Tibial nerve (tissue), 4 donors: ENCODE measurements around the gene SPATA32. TPM values are rescaled to one million over a fixed set of nuclear protein-coding genes. Genes with fewer than 3 reads are reported as not detected.
"Not testable (repeated sequence)": the region's sequence is repeated elsewhere in the genome, so short reads cannot be mapped to it uniquely, and the experiment has no call there.

Source experiments
- DNase-seq, 2 donors: peaks; one replicate each; pipeline ENCODE4 v3.0.0-alpha.2; 2019; ENCODE audit warnings: low spot score in 2 of 2
- H3K27ac ChIP-seq, 4 donors: fragments of 200-600 bp; sonication (generic) in 3 of 4; one replicate each; pipeline ENCODE4 v1.5.1; 2017 to 2019; ENCODE audit warnings: mild to moderate bottlenecking in 1 of 4
- H3K27me3 ChIP-seq, 2 donors: fragments of 200-600 bp; sonication (generic) in 1 of 2; one replicate each; pipeline versions ENCODE4 v1.5.1 to v1.6.0; 2017 to 2019
- H3K36me3 ChIP-seq, 3 donors: fragments of 200-600 bp; sonication (generic); one replicate each; pipeline ENCODE4 v1.5.1; 2018 to 2019
- H3K4me1 ChIP-seq, 4 donors: fragments of 200-600 bp; sonication (generic) in 3 of 4; one replicate each; pipeline ENCODE4 v1.5.1; 2017 to 2019
- H3K4me3 ChIP-seq, 4 donors: fragments of 200-600 bp; sonication (generic) in 3 of 4; one replicate each; pipeline ENCODE4 v1.5.1; 2017 to 2019; ENCODE audit warnings: mild to moderate bottlenecking in 1 of 4, moderate library complexity in 1 of 4
- H3K9me3 ChIP-seq, 4 donors: fragments of 200-600 bp; sonication (generic) in 3 of 4; one replicate each; pipeline ENCODE4 v1.5.1; 2017 to 2019
- CTCF ChIP-seq, 5 experiments: fragments of 200-600 bp in 3 of 5; fragments of 450-650 bp in 2 of 5; sonication (generic) in 3 of 5; IDR thresholded peaks; one replicate each; pipeline ENCODE4 v1.5.1; 2016 to 2019; ENCODE audit warnings: antibody characterized with exemption in 5 of 5, mild to moderate bottlenecking in 3 of 5, moderate library complexity in 2 of 5
- EP300 ChIP-seq, 2 donors: sonication (generic); formaldehyde crosslinking; IDR thresholded peaks; one replicate each; pipeline ENCODE4 v1.6.1; 2017; ENCODE audit warnings: antibody characterized with exemption in 2 of 2, mild to moderate bottlenecking in 1 of 2
- POLR2A ChIP-seq, 2 donors: fragments of 450-650 bp; IDR thresholded peaks; one replicate each; pipeline ENCODE4 v1.6.1; 2017; ENCODE audit warnings: antibody characterized with exemption in 2 of 2, mild to moderate bottlenecking in 2 of 2, moderate library complexity in 2 of 2
- WGBS, 2 donors: methylation state at CpG; one replicate each; pipeline ENCODE4 v1.1.5; 2018; 5-methylcytosine and 5-hydroxymethylcytosine counted together
- total RNA-seq, 4 donors: library from RNA; depleted of rRNA; stranded (reverse); fragments of >200 nt; gene quantifications; one replicate each; pipeline ENCODE4 v1.1.0, GENCODE V29; 2016

SPATA32 gene
- total RNA-seq, 4 donors from 2014 or later = not detected

GRCh38 chr17:45253879-45254278, 8.0 kb downstream of the SPATA32 start:
- 82 to 89% methylated on average over 4 of the region's 4 CpGs for WGBS, 2 donors
- no peaks in the 10 kb centered on the region for H3K27me3 ChIP-seq
- TF ChIP-seq CTCF (IDR thresholded peaks at IDR 0.05) (no peak), EP300 (IDR thresholded peaks at IDR 0.05) (no peak), POLR2A (IDR thresholded peaks at IDR 0.05) (no peak)

GRCh38 chr17:45253237-45253636, 8.7 kb downstream of the SPATA32 start:
- not testable (repeated sequence) for H3K27me3 ChIP-seq, H3K9me3 ChIP-seq, DNase-seq, H3K4me3 ChIP-seq, H3K4me1 ChIP-seq, H3K27ac ChIP-seq, H3K36me3 ChIP-seq
- 82 to 92% methylated on average over 7 of the region's 7 CpGs for WGBS, 2 donors

More at GRCh38 chr17:45253879-45254278, 8.0 kb downstream of the SPATA32 start:
- Histone ChIP-seq H3K4me1 (no peaks in the 10 kb centered on the region), H3K36me3 (no peaks in the 10 kb centered on the region), H3K27ac (no peak overlapping the region), H3K4me3 (no peak overlapping the region), H3K9me3 (no peaks in the 10 kb centered on the region)
- DNase-seq = no peak

GRCh38 chr17:45251931-45252330, 10.0 kb downstream of the SPATA32 start:
- DNase-seq = no peak
- Histone ChIP-seq H3K4me3 (no peak overlapping the region), H3K36me3 (no peaks in the 10 kb centered on the region), H3K9me3 (no peaks in the 10 kb centered on the region), H3K4me1 (peaks cover 0 to 13% (median 6%) of the 10 kb centered on the region in 4 donors), H3K27ac (no peak overlapping the region), H3K27me3 (peaks cover 0 to 7% of the 10 kb centered on the region in 2 donors)
- 56 to 57% methylated on average over 7 of the region's 7 CpGs for WGBS, 2 donors
- TF ChIP-seq POLR2A (IDR thresholded peaks at IDR 0.05) (no peak), CTCF (IDR thresholded peaks at IDR 0.05) (no peak), EP300 (IDR thresholded peaks at IDR 0.05) (no peak)

- Histone ChIP-seq H3K27me3 (peaks cover 0 to 16% of the 10 kb centered on the region in 2 donors), H3K4me3 (peak overlapping the region; percentile 14 to 72 (median 54)), H3K36me3 (peaks cover 0 to 20% (median 0%) of the 10 kb centered on the region in 3 donors), H3K4me1 (peaks cover 0 to 20% (median 11%) of the 10 kb centered on the region in 4 donors), H3K9me3 (no peaks in the 10 kb centered on the region), H3K27ac (peak overlapping the region in 2 of 4 donors; percentile 20 to 87)
- TF ChIP-seq EP300 (IDR thresholded peaks at IDR 0.05) = no peak
- no peak for TF ChIP-seq CTCF (IDR thresholded peaks at IDR 0.05)
- no peak for TF ChIP-seq POLR2A (IDR thresholded peaks at IDR 0.05)
- no peak for DNase-seq
- 28 to 30% methylated on average over 34 to 36 of the region's 39 CpGs for WGBS, 2 donors
These were observed 13.5 kb downstream of the SPATA32 start for GRCh38 chr17:45248132-45248957.

GRCh38 chr17:45247429-45248131, 14.3 kb downstream of the SPATA32 start:
- H3K4me1 ChIP-seq = peaks cover 0 to 20% (median 11%) of the 10 kb centered on the region in 4 donors
- no peaks in the 10 kb centered on the region for H3K9me3 ChIP-seq
- peak; percentile 56 to 66 for DNase-seq
- H3K27ac ChIP-seq = peak overlapping the region in 2 of 4 donors; percentile 20 to 87
- H3K4me3 ChIP-seq = peak overlapping the region; percentile 14 to 72 (median 54)
- H3K27me3 ChIP-seq = peaks cover 0 to 16% of the 10 kb centered on the region in 2 donors
- peaks cover 0 to 28% (median 0%) of the 10 kb centered on the region in 3 donors for H3K36me3 ChIP-seq
- TF ChIP-seq EP300 (IDR thresholded peaks at IDR 0.05) = no peak
- peak in 1 of 5 experiments; percentile 6 for TF ChIP-seq CTCF (IDR thresholded peaks at IDR 0.05)
- TF ChIP-seq POLR2A (IDR thresholded peaks at IDR 0.05) = peak in 1 of 2 donors; percentile 19
- 1% methylated on average over 51 to 52 of the region's 61 CpGs for WGBS, 2 donors
